CD4-positive, alpha-beta T cell treated with Interferon alpha-2 for 1 hour (primary cell): ENCODE data around the gene COLQ.

Experiments used
- DNase-seq, 2 donors: peaks; one replicate each; pipeline ENCODE4 v3.0.0-alpha.2; 2020 to 2022

Gene COLQ

DNA sequence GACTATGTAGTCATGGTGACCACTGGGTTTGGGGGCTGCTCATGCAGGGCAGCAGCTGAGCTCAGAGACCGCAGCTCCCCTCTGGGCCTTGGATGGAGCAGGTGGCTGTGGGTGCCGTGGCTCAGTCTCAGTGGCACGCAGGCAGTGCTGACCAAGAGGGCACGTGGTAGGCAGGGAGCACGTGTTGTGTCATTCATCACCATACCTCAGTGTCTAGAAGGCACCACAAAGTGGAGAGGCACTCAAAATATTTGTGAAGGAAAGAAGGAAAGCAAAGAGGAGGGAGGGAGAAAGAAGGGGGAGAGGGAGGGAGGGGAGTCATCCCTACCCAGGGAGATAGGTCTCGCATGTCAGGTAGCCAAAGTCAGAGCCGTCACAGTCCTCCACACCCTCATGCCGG, 68.0 kb downstream of the COLQ start:
- no peak for DNase-seq

DNA sequence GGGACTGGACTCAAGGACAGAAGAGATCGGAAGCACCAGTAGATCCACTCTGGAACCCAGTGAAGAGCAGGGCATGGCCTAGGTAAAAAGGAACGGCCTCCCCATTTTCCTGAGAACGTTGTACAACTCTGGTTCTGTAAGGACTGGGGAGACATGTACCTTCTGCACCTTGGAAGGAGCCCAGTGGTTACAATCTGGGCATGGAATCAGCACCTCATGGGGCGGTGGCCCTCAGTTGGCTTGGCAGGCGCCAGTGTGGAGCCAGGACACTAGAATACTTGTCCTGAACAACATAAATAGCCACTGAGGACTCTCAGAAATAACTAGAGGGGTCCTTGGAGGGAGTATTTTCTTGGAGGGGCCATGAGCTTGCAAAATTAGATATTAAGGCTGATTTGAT, 68.5 kb downstream of the COLQ start:
- no peak for DNase-seq

DNA sequence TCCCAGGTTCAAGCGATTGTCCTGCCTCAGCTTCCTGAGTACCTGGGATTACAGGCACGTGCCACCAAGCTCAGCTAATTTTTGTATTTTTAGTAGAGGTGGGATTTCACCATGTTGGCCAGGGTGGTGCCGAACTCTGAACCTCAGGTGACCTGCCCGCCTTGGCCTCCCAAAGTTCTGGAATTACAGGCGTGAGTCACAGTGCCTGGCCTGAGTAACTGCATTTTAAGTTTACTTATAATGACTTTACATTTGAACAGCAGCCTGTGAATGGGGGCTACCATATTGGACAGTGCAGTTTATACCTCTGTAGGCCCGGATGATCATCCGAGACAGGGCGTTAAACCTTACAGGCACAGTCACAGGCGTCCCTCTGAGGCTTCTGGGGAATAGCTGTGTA, 69.3 kb downstream of the COLQ start:
- DNase-seq = no peak

DNA sequence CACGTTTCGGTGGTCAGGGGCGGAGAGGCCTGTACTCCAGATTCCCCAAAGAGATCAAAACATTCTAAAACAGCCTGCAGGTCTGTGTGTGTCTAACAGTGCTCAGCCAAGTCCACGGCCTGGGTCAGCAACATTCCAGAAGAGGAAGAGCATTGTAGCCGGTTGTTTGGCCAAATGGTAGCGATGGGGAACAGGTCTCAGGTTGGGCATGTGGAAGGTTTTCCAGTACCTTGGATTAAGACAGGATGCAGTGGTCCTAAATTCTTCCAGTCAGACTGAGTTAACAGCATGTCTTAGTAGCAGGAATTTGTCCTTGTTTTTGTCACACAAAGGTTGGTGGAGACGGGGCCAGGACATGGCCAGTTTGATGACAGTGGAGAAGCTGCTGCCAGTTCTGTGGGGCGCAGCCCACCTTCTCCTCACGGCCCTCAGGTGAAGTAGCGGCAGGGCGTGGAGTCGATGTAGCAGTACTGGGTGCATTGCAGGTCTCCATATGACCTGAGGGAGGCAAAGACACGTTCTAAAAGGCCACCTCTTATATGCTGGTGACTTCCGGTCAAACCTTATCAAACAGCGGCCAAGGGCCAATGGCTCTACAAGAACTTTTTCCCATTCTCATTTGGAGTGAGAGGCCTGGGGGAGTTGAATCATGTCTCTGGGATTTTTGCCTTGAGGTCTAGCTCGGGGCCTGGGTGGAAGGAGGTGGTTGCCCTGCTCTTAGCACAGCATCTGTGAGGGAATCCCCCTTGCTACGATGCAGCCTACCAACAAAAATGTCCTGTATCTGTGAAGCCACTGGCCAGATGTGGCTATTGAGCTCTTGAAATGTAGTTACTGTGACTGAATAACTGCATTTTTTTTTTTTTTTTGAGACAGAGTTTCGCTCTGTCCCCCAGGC, 70.0 kb downstream of the COLQ start:
- DNase-seq = no peak

DNA sequence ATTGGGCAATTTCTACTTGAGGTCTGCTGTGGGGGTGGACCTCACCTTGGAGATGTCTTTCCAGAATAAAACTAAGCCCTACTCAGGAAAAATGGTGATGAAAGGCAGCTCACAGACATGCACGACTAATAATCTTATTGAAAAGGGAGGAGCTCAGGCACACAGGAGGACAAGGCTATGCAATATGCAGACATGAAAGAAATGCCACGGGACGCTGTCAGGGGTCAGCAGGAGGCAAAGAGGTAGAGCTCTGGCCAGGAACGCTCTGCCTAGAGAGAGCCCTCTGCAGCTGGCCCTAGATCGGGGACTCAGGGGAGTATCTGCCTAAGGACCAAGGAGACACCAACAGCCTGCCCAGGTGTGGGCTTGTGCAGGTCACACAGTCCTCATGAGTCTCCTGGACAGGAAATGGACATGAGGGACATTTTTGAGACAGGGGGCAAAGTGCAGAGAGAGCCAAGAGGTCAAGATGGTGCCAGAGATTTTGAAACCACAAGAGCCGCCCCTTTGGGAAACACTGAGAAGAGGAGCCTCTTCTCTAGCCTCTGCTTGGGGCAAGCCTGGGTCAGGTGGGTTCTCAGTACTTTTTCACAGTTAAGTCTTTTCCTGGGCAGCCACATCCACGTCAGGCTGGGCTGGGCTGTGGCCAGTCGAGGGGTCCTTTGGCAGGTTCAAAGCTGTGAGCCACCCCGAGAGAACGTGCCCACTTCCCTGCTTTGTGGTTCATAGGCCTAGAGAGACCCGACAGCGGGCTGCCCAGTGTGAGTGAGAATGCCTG, 70.9 kb downstream of the COLQ start:
- DNase-seq = no peak

DNA sequence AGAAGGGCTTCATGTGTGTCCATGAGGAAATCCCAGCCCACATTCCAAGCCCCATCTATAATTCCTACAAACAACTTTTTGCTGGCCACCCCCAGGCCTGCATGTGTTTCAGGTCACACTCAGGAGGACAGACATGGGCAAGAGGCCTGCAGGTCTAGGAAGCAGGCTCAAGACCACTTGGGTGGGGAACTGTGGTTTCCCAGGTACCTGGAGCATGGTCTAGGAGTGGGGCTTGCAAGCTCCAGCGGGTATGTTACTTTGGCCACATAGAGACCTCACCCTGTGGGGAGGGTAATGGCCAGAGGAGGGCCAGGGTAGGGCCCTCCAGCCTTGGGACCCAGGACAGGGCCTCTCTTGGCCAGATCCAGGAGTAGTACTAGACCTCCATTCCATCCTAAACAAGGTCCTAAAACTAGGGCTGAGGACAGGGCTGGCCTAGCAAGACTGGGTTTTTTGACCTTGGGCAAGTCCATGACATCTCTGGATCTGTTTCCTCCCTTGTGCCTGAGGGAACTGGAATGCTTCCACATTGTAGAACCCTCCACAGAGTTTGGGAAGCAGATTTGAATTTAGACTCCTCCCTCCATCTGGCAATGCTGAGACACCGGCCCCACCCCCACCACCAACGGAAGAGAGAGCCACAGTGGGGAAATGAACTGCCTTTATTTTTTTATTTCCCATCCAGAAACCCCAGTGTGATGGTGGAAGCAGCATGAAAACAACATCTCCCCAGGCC, 71.8 kb downstream of the COLQ start:
- DNase-seq = no peak

DNA sequence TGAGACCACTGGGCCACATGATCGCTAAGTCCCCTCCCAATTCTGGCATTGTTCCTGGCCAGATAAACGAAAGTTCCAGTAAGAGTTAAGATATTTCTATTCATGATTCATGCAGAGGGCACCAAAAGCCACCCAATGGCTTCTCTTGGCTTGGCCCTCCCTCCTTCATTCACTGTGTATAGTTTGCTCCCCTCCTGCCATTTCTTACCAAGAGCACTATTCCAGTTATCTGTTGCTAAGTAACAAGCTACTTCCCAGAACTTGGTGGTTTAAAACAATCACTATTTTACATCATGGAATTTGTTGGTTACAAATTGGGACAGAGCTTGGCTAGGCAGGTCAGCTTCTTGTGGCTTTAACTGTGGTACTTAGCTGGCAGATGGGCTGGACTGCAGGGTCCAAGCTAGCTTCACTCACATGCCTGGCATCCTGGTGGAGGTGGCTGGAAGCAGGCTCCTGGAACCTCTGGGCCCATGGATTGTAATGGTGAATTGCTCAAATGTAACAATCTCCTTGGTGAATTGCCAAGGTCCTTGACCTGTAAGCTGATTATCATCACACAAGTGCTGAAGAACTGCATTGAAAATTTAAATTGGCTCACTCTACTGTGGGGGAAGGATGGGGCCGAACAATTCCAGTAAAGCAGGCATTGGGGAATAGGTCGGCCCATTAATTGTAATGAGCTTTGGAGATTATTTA, 77.5 kb downstream of the COLQ start:
- no peak for DNase-seq

DNA sequence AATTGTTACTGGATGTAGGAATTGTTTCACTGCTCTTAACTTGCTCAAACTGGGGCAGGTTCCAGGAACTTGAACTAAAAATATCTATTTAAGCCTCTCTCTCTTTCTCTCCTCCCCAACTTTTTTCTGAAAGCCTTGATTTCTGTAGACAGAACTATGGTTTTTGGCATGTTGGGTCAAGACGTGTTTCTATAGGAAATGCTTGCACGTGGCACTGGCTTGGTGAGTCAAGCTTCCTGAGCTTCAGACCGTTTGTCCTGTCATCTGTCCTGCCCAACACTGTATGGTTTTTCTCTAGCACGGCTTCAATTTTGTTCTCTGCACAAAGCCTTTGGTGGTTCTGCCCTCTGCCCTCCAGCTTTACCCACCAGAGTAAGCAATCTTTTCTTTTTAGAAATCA, 80.6 kb downstream of the COLQ start:
- DNase-seq = peak in 1 of 2 donors; percentile 42

DNA sequence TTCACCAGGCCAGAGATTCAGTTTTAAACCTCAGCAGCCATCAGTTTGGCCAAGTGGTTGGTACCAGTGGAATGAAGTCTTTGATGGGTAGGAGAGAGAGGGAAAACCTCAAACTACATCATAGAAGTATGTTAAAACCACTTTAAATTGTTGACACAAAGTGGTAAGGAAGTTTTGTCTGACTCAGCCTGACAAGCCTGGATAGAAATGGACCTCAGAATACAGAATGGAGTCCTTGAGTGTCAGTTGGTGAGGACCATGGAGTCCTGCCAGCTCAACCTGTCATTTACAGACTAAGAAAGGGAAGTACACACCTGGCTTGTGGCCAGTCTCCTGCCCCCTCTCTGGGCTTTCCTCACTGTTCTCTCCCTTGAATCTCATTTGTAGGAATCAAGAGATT, 82.0 kb downstream of the COLQ start:
- no peak for DNase-seq

DNA sequence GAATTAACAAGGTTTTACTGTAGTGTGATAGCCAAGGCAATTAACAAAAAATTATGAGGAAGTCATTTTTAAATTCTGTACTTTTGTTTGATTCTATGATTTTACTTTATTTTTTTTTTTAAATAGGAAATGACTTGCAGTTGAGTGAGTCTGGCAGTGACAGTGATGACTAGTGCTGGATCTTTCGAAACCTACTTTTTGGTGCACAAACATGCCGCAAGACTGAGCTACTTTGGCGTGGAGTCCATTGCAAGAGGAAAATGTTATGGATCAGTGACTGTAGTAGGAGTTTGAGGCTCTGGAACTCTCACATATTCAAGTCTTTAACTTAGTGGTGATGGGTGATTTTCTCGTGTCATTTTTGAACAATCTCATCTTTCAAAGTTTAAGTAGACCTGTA, 82.5 kb downstream of the COLQ start:
- peak in 1 of 2 donors; percentile 30 for DNase-seq

DNA sequence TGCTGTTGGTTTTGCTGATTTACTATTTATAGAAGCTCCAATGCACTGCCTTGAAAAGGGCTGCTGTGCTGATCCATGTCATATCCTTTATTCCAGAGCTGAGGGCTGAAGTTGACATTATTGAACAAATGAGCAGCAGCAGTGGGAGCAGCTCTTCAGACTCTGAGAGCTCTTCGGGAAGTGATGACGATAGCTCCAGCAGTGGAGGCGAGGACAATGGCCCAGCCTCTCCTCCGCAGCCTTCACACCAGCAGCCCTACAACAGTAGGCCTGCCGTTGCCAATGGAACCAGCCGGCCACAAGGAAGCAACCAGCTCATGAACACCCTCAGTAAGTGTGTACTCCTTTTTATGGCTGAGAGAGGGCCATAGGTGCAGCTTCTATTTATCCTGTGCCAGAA, 85.3 kb downstream of the COLQ start:
- no peak for DNase-seq

DNA sequence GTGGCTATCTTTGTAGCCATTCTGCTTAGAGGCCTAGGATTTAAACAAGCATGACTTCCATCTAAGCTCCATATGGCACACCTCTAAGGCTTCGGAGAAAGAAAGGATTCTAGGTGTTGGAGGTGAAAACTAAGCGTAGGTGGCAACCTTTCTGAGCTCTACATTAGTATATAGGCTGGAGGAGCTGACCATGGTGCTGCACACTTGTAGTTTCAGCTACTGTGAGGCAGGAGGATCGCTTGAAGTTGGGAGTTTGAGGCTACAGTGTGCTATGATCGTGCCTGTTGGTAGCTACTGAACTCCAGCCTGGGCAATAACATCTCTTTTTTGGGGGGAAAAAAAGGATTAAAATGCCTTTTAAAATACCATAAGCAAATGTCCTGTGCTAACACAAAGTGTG, 86.8 kb downstream of the COLQ start:
- no peak for DNase-seq

DNA sequence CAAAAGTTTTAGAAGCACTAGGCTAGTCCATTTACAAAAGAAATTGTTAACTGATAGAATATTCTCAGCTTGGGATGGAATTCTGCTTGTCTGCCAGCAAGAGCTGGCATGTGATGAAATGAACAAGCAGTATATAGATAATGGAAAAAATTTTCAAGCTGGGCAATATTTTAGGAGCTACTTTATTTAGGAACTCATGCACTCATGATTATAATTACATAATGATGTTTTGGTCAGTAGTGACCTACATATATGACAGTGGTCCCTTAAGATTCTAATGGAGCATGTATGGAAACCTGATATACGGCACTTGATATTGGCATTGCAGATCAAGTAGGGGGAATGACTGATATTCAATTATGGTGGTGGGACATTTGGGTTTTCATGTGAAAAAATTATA, 88.0 kb downstream of the COLQ start:
- DNase-seq = no peak

DNA sequence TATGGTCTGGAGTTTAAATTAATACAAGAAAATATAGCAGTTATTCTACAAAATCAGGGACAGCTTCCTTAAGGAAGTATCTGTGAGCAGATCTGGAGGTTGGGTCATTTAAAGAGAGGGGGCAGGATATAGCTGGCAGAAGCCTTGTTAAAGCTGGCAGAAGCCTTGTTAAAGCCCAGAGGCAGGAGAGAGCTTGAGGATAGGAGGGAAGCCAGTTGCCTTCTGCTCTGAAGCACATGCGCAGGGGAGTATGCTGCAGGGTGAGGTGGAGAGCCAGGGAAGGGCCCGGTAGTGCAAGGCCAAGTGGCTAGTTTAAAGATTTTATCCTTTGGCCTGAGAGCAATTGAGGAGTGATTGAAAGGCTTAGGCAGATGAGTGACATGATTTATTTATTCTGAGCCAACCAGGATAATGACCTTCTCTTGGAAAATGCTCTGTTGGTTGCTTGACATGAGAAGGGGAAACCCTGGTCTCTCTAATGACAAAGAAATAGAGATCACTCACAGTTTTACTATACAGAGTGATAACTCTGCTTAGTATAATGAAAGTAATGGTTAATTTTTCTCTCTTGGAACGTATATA, 90.2 kb downstream of the COLQ start:
- no peak for DNase-seq

DNA sequence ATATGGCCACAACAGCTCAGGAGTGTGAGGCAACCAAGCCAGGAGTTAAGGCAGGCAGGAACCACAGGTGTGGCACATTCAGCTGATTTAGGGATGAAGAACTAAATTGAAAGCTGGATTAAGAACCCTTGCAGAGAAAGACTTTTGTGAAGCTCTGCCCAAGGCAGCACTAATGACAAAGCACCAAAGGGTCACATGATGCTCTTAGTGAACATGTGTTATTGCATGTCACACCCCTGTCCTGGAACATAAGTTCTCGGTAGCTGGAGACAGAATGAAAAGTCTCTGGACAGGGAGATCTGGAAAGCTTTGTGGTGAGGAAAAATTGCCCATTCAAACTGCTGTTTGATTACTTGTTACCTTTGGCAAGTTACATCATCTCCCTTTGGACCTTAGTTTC, 90.9 kb downstream of the COLQ start:
- no peak for DNase-seq

DNA sequence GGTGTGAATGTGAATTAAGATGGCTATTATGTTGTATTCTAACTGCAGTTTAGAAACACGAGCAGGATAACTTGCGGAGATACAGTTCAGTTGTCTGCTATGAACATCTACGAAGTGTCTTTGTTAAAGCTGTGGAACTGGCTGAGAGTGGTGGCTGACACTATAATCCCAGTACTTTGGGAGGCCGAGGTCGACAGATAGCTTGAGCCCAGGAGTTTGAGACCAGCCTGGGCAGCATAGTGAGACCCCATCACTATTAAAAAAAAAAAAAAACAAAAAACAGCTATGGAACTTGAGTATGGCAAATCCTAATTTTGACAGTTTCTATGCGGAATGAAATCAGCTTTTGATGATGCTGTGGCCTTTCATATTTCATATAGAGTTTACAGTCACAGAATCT, 92.4 kb downstream of the COLQ start:
- no peak for DNase-seq

DNA sequence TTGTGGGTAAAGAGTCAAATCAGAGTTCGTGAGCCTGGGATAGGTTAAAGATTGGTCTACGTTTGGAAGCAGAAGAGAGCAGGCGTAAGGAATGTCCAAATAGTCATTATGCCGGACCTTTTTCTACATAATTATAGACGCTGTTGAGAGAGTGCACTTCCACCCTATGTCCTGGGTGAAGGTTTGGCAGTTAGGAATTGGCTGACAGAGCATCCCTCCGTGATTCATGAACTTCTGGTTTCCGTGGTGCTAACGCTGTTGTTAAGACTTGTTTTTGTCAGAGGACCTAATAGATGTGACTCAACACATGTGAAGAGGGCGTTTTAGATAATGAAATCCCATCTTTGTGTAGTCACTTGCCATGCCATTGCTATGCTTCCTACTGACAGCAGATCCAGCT, 93.0 kb downstream of the COLQ start:
- DNase-seq = peak; percentile 18 to 55

DNA sequence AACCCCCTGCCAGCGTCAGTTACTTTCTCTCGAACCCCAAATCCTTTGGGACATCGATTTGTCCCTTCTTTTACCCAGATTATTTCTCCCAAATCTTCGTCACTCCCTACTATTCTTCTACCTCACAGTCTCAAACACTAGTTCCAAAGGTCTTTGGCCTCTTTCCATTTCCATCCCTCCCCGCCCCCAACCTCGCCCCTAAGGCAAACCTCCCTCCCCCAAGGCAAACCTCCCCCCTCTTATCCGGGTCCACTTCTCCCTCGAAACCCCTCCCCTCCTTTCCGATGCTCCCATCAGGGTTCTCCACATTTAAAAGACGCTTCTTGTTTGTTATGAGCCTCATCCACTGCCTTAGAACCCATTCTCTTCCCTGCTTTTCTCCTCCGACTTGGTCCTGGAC, 93.5 kb downstream of the COLQ start:
- no peak for DNase-seq

DNA sequence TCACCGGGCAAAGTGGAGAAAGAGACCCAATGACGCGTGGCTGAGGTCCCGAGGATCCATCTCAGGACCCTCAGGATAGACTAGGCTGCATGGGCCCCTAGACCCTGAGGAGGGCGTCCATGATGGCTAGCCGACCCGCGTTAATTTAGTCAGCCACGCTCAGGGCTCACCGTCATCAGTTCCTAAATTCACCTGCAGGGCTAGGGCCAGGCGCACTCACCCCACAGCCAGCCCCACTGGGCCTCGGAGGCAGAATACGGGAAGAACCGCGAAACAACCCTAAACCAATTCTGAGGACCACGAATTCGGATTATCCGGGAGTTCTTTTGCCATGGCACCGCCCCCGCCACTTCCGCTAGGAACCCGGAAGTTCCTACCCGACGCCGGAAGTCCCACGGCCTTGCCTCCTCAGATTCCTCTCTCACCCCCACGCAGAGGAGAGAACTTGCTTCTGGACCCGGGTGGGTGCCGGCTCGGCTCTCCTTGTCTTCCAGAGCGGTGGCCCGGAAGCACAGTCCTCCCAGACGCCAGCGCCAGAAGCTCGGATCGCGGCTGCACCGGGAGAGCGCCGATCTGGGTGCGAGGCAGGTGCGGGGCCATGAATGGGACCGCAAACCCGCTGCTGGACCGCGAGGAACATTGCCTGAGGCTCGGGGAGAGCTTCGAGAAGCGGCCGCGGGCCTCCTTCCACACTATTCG, 94.2 kb downstream of the COLQ start, which contains the start of the genes EAF1 and METTL6:
Gene EAF1, plus strand, starts transcription at position 417 of the 699 bp plus-strand sequence. Its CDS starts 182 bp downstream, at position 599.
Gene METTL6, minus strand, starts transcription at position 363 of the 699 bp plus-strand sequence. CDS start 1,033 bp downstream, outside the sequence.
- DNase-seq = peak; percentile 84 to 85

DNA sequence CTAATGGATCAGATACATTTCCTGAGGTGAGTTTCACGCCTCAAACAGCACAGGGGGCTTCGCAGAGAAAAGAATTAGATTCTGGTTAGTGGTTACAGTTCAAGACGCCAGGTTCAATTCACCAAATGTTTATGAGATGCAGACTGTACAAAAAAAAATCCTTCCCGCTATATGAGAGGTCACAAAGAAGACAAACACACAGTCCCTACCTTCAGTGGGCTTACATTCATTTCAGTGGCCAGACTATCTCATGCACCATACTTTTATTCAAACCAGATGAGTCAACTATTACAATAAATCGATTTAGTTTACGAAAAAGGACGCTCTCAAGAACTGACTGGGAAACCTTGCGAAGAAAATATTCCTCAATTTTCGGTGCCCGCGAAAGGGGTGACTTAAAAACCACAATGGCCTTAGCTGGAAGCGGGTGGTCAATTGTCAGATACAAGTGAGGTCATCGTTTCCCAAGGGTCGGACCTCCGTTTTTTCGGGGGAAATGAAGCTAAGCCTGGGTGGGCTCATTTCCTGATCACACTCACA, 94.9 kb downstream of the COLQ start:
- DNase-seq = no peak

DNA sequence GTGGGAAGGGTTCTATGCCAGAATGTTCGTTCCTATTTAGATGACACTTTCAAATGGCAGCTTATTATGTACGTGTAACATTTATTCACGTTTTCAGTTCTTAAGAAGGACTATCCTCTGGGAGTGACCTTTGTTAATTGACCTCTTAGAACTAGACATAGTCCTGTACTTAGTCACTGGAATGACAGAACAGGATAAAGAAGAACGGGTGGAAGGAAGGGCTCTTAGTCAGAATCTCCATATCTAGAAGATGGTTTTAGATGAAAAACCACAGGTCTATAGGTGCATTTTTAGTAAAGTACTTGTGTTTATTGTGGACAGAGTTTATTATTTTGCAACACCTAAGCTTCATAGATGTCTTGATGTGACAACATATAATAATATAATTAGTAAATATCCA, 100.6 kb downstream of the COLQ start:
- no peak for DNase-seq
